ENCODE results near the gene SLC44A4.
A peak's percentile ranks its signal among the peaks of the same experiment; 100 is the strongest.
"Not testable (repeated sequence)": the region's sequence is repeated elsewhere in the genome, so short reads cannot be mapped to it uniquely, and the experiment has no call there.

SLC44A4 gene

GRCh38 chr6:31817133-31817928 lies 61.5 kb downstream of the SLC44A4 start:
- Histone ChIP-seq H3K4me3 (ENCODE audit: low read depth, low read length) (peak overlapping the region; percentile 72), H3K4me1 (ENCODE audit: control insufficient read depth, insufficient read depth, low read length, unreplicated experiment) (peaks cover 28% of the 10 kb centered on the region), H3K79me2 (ENCODE audit: control insufficient read depth, insufficient read depth, low read length, unreplicated experiment) (peaks cover 12% of the 10 kb centered on the region)
- not testable (repeated sequence) for H3K36me3 ChIP-seq (ENCODE audit: insufficient read depth, low read length); H2AFZ ChIP-seq (ENCODE audit: low read length, unreplicated experiment); H3K27ac ChIP-seq (ENCODE audit: low read depth, low read length); H3K27me3 ChIP-seq (ENCODE audit: insufficient read depth, low read length)

GRCh38 chr6:31815025-31815838 lies 63.6 kb downstream of the SLC44A4 start, which contains the start of the genes HSPA1A and HSPA1L:
Gene HSPA1A, plus strand, starts transcription at chr6:31815543. Its CDS starts 214 bp downstream, at chr6:31815757.
Gene HSPA1L, minus strand, starts transcription at chr6:31815283. Its CDS starts 3,311 bp downstream, at chr6:31811972.
- H3K4me1 ChIP-seq (ENCODE audit: control insufficient read depth, insufficient read depth, low read length, unreplicated experiment) = peaks cover 22% of the 10 kb centered on the region
- H2AFZ ChIP-seq (ENCODE audit: low read length, unreplicated experiment) = peak within 1 kb of the TSS; percentile 84
- H3K36me3 ChIP-seq (ENCODE audit: insufficient read depth, low read length) = no peaks in the 10 kb centered on the region
- peak within 1 kb of the TSS; percentile 91 for H3K27ac ChIP-seq (ENCODE audit: low read depth, low read length)
- no peaks in the 10 kb centered on the region for H3K27me3 ChIP-seq (ENCODE audit: insufficient read depth, low read length)
- H3K79me2 ChIP-seq (ENCODE audit: control insufficient read depth, insufficient read depth, low read length, unreplicated experiment) = peaks cover 10% of the 10 kb centered on the region
- H3K4me3 ChIP-seq (ENCODE audit: low read depth, low read length) = peak within 1 kb of the TSS; percentile 80

- Histone ChIP-seq H3K27me3 (ENCODE audit: insufficient read depth, low read length) (no peaks in the 10 kb centered on the region), H3K36me3 (ENCODE audit: insufficient read depth, low read length) (no peaks in the 10 kb centered on the region), H2AFZ (ENCODE audit: low read length, unreplicated experiment) (peak overlapping the region; percentile 84), H3K4me3 (ENCODE audit: low read depth, low read length) (peak overlapping the region; percentile 80), H3K79me2 (ENCODE audit: control insufficient read depth, insufficient read depth, low read length, unreplicated experiment) (peaks cover 10% of the 10 kb centered on the region), H3K27ac (ENCODE audit: low read depth, low read length) (peak overlapping the region; percentile 91), H3K4me1 (ENCODE audit: control insufficient read depth, insufficient read depth, low read length, unreplicated experiment) (peaks cover 17% of the 10 kb centered on the region)
Observed at GRCh38 chr6:31814677-31815024, 64.1 kb downstream of the SLC44A4 start.

GRCh38 chr6:31813465-31813849 lies 65.3 kb downstream of the SLC44A4 start:
- H3K36me3 ChIP-seq (ENCODE audit: insufficient read depth, low read length) = no peaks in the 10 kb centered on the region
- H2AFZ ChIP-seq (ENCODE audit: low read length, unreplicated experiment) = peak overlapping the region; percentile 6
- H3K4me3 ChIP-seq (ENCODE audit: low read depth, low read length) = peak overlapping the region; percentile 33
- peak overlapping the region; percentile 50 for H3K27ac ChIP-seq (ENCODE audit: low read depth, low read length)
- H3K79me2 ChIP-seq (ENCODE audit: control insufficient read depth, insufficient read depth, low read length, unreplicated experiment) = peaks cover 4% of the 10 kb centered on the region
- peaks cover 9% of the 10 kb centered on the region for H3K4me1 ChIP-seq (ENCODE audit: control insufficient read depth, insufficient read depth, low read length, unreplicated experiment)
- no peaks in the 10 kb centered on the region for H3K27me3 ChIP-seq (ENCODE audit: insufficient read depth, low read length)

All from ACC112 (cell line).